K562 (cell line): ENCODE results near the gene ANAPC2. TPM values are rescaled to one million over a fixed set of nuclear protein-coding genes. Genes with fewer than 3 reads are reported as not detected.

Experiments used
- ATF1 ChIP-seq, 2 experiments: fragments of 450-650 bp in 1 of 2; IDR thresholded peaks; 2 replicates each; pipeline ENCODE4 v1.6.1; 2016; ENCODE audit warnings: missing compliant biosample characterization in 1 of 2, missing genetic modification characterization in 1 of 2
- ATF7 ChIP-seq: fragments of 450-650 bp; IDR thresholded peaks from 2 replicates; pipeline ENCODE4 v1.7.1; 2014; ENCODE audit warnings: mild to moderate bottlenecking, moderate library complexity
- CBFB ChIP-seq: sonication (generic); formaldehyde crosslinking; IDR thresholded peaks from 2 replicates; pipeline ENCODE4 v1.4.0; 2020; ENCODE audit warnings: mild to moderate bottlenecking, missing genetic modification reagents
- CHD1 ChIP-seq: fragments of 200-600 bp; sonication (generic); IDR thresholded peaks from one replicate; pipeline ENCODE4 v1.6.1; 2012; ENCODE audit warnings: mild to moderate bottlenecking, moderate library complexity, low read length, inconsistent platforms
- E2F3 ChIP-seq: fragments of 250-450 bp; sonication (Bioruptor Pico); IDR thresholded peaks from 2 replicates; pipeline ENCODE4 v1.4.0; 2020; ENCODE audit warnings: mild to moderate bottlenecking
- EHMT2 ChIP-seq: fragments of 450-650 bp; IDR thresholded peaks from 2 replicates; pipeline ENCODE4 v1.6.1; 2018; ENCODE audit warnings: antibody characterized with exemption
- HCFC1 ChIP-seq: IDR thresholded peaks from 2 replicates; pipeline ENCODE4 v1.6.1; 2012; ENCODE audit warnings: low read depth, low read length, improper control_type of control experiment
- HDAC8 ChIP-seq: fragments of 450-650 bp; IDR thresholded peaks from 2 replicates; pipeline ENCODE4 v1.6.1; 2016; ENCODE audit warnings: mild to moderate bottlenecking, missing genetic modification characterization, moderate library complexity, missing compliant biosample characterization
- KDM2B ChIP-seq: fragments of 250-450 bp; sonication (Bioruptor Pico); IDR thresholded peaks from 2 replicates; pipeline ENCODE4 v1.8.0; 2021; ENCODE audit warnings: mild to moderate bottlenecking, moderate library complexity
- KLF1 ChIP-seq: fragments of 450-650 bp; IDR thresholded peaks from 2 replicates; pipeline ENCODE4 v1.6.1; 2016; ENCODE audit warnings: missing genetic modification characterization, missing compliant biosample characterization
- KLF16 ChIP-seq: IDR thresholded peaks from 2 replicates; pipeline ENCODE4 v1.6.1; 2016; ENCODE audit warnings: antibody characterized with exemption
- MTA2 ChIP-seq: fragments of 450-650 bp; IDR thresholded peaks from 2 replicates; pipeline ENCODE4 v1.6.1; 2016; ENCODE audit warnings: low read depth
- MYBL2 ChIP-seq, 2 experiments: fragments of 450-650 bp in 1 of 2; sonication (generic) in 1 of 2; formaldehyde crosslinking in 1 of 2; IDR thresholded peaks; 2 replicates each; pipeline versions ENCODE4 v1.6.1 to v1.8.1; 2017 to 2022; ENCODE audit warnings: borderline replicate concordance in 1 of 2, inconsistent platforms in 1 of 2, low read depth in 1 of 2, mild to moderate bottlenecking in 1 of 2, missing genetic modification reagents in 1 of 2, moderate library complexity in 1 of 2
- NKRF ChIP-seq: fragments of 450-650 bp; IDR thresholded peaks from 2 replicates; pipeline ENCODE4 v1.6.1; 2016; ENCODE audit warnings: borderline replicate concordance
- PHF8 ChIP-seq: fragments of 200-600 bp; sonication (generic); IDR thresholded peaks from 2 replicates; pipeline ENCODE4 v1.6.1; 2012; ENCODE audit warnings: mixed run types, mild to moderate bottlenecking, inconsistent platforms, low read length, moderate library complexity, borderline replicate concordance
- POLR2G ChIP-seq: fragments of 200-400 bp; formaldehyde crosslinking; IDR thresholded peaks from 2 replicates; pipeline ENCODE4 v1.6.1; 2017; ENCODE audit warnings: low read depth, mild to moderate bottlenecking, antibody characterized with exemption, low read length, moderate library complexity
- RCOR1 ChIP-seq, 2 experiments: IDR thresholded peaks; 2 replicates each; pipeline ENCODE4 v1.6.1; 2012; ENCODE audit warnings: low read depth in 2 of 2, low read length in 2 of 2, borderline replicate concordance in 1 of 2, improper control_type of control experiment in 1 of 2
- TEAD4 ChIP-seq, 2 experiments: sonication (generic) in 1 of 2; formaldehyde crosslinking in 1 of 2; IDR thresholded peaks; 2 replicates each; pipeline versions ENCODE4 v1.6.1 to v1.8.0; 2012 to 2022; ENCODE audit warnings: borderline replicate concordance in 1 of 2, inconsistent platforms in 1 of 2, low read length in 1 of 2, mild to moderate bottlenecking in 1 of 2, missing genetic modification reagents in 1 of 2
- TOE1 ChIP-seq, 2 experiments: fragments of 450-650 bp in 1 of 2; sonication (generic) in 1 of 2; formaldehyde crosslinking in 1 of 2; IDR thresholded peaks; 2 replicates each; pipeline versions ENCODE4 v1.7.1 to v1.8.0; 2016 to 2022; ENCODE audit warnings: borderline replicate concordance in 2 of 2, mild to moderate bottlenecking in 2 of 2, antibody characterized with exemption in 1 of 2, inconsistent platforms in 1 of 2, low read depth in 1 of 2, missing genetic modification reagents in 1 of 2, moderate library complexity in 1 of 2
- ZNF586 ChIP-seq: fragments of 450-650 bp; formaldehyde crosslinking; conservative IDR thresholded peaks from 2 replicates; pipeline ENCODE4 v1.4.0; 2020; ENCODE audit warnings: mild to moderate bottlenecking, moderate library complexity
- ZNF764 ChIP-seq: fragments of 250-450 bp; sonication (Bioruptor Pico); IDR thresholded peaks from 2 replicates; pipeline ENCODE4 v1.4.0; 2020; ENCODE audit warnings: low read depth, mild to moderate bottlenecking, moderate library complexity
- polyA plus RNA-seq, 8 experiments: library from polyadenylated mRNA; depleted of rRNA in 4 of 8; stranded (reverse) in 5 of 8; unstranded in 3 of 8; fragments of >200 nt; fragmentation: Nextera tagmentation in 2 of 8; fragmentation: Illumina TruSeq in 1 of 8; extraction: Ambion mirVana in 2 of 8; extraction: Trizol in 1 of 8; gene quantifications; 2 replicates each; pipeline versions ENCODE4 v1.2.1 to v1.2.3, GENCODE V29; 2011 to 2014; ENCODE audit warnings: inconsistent platforms in 1 of 8, missing spikeins in 1 of 8
- total RNA-seq, 7 experiments: library from RNA; depleted of rRNA in 6 of 7; stranded (reverse); fragments of >200 nt in 6 of 7; fragmentation: Illumina TruSeq in 2 of 7; extraction: Trizol in 2 of 7; gene quantifications; 2 replicates each; pipeline versions ENCODE4 v1.2.1 to v1.2.3, GENCODE V29; 2011 to 2021; ENCODE audit warnings: low replicate concordance in 1 of 7
- TF ChIP-seq, protein P1 (sequence below): fragments of 250-450 bp; sonication (Bioruptor Pico); IDR thresholded peaks from 2 replicates; pipeline ENCODE4 v1.8.0; 2022; ENCODE audit warnings: moderate library complexity, mild to moderate bottlenecking, inconsistent platforms
- TF ChIP-seq, protein P2 (sequence below): fragments of 450-650 bp; formaldehyde crosslinking; IDR thresholded peaks from 2 replicates; pipeline ENCODE4 v1.4.0; 2022; ENCODE audit warnings: mild to moderate bottlenecking, moderate library complexity

ANAPC2 gene
- total and polyA plus RNA-seq, 9 of the 15 experiments (the other 6 are each of a cell fraction or from before 2014, with no cell fraction given): 0.11 to 56.5 (median 17.1) TPM; not detected in 1

DNA sequence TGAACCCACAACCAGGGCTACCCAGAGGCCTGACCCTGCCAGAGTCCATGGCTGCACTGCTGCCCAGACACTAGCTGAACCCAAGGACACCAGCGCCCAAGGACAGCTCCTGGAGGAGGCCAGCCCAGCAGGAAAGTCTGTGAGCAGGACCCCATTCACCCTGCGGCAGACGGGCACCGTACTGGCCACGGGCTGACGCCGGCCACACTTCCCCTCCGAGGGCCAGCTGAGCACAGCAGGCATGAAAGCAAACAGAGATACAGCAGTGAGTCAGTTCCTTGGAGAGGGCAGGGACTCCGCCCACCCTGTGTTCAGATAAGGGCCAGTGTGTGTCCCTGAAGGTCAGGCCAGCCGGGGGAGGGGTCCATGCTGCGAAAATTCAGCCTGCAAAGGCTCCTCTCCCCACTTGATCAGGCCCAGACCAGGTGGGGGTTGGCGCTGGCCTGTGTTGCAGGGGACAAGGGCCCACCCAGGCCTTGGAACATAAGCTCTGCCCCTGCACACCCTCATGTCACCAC, 30.5 kb upstream of the ANAPC2 start (continued):
- TF ChIP-seq, protein P1, sequence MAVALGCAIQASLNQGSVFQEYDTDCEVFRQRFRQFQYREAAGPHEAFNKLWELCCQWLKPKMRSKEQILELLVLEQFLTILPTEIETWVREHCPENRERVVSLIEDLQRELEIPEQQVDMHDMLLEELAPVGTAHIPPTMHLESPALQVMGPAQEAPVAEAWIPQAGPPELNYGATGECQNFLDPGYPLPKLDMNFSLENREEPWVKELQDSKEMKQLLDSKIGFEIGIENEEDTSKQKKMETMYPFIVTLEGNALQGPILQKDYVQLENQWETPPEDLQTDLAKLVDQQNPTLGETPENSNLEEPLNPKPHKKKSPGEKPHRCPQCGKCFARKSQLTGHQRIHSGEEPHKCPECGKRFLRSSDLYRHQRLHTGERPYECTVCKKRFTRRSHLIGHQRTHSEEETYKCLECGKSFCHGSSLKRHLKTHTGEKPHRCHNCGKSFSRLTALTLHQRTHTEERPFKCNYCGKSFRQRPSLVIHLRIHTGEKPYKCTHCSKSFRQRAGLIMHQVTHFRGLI: no peak
- TF ChIP-seq KLF1: peak; percentile 91; the same call in 1 of the 2 replicates
- no peak for TF ChIP-seq ZNF586 (CRISPR knock-in tag)
- peak; percentile 58; the same call in 1 of the 2 replicates for TF ChIP-seq HDAC8 (tag)
- TF ChIP-seq TOE1 (IDR thresholded peaks at IDR 0.05; ENCODE audit: borderline replicate concordance): 0 out of 2 replicates have a peak, but pooled peaks have one; percentile 44
- peak; percentile 81; the same call in 1 of the 2 replicates for TF ChIP-seq TOE1 (CRISPR knock-in tag; IDR thresholded peaks at IDR 0.05; ENCODE audit: borderline replicate concordance, low read depth)
- TF ChIP-seq NKRF: peak; percentile 45; the same call in 1 of the 2 replicates
- no peak for TF ChIP-seq KDM2B (CRISPR knock-in tag)
- TF ChIP-seq ATF1 (CRISPR knock-in tag; IDR thresholded peaks at IDR 0.05): no peak
- TF ChIP-seq ATF1 (tag; IDR thresholded peaks at IDR 0.05): peak; percentile 57
- TF ChIP-seq RCOR1 (IDR thresholded peaks at IDR 0.05; ENCODE audit: borderline replicate concordance in 1 of 2, low read depth in 2 of 2, low read length in 2 of 2): peak in 1 of 2 experiments; percentile 59; a peak in 2 of 4 replicates
- TF ChIP-seq KLF16: peak; percentile 12; the same call in 1 of the 2 replicates
- TF ChIP-seq CHD1: no peak
- TF ChIP-seq TEAD4 (IDR thresholded peaks at IDR 0.05; ENCODE audit: low read length): peak; percentile 66
- TF ChIP-seq TEAD4 (CRISPR knock-in tag; IDR thresholded peaks at IDR 0.05; ENCODE audit: borderline replicate concordance): no peak
- TF ChIP-seq CBFB (CRISPR knock-in tag): no peak
- TF ChIP-seq HCFC1: peak; percentile 37; the same call in 1 of the 2 replicates
- no peak for TF ChIP-seq MYBL2 (IDR thresholded peaks at IDR 0.05; ENCODE audit: low read depth)
- TF ChIP-seq MYBL2 (CRISPR knock-in tag; IDR thresholded peaks at IDR 0.05; ENCODE audit: borderline replicate concordance): no peak
- TF ChIP-seq, protein P2, sequence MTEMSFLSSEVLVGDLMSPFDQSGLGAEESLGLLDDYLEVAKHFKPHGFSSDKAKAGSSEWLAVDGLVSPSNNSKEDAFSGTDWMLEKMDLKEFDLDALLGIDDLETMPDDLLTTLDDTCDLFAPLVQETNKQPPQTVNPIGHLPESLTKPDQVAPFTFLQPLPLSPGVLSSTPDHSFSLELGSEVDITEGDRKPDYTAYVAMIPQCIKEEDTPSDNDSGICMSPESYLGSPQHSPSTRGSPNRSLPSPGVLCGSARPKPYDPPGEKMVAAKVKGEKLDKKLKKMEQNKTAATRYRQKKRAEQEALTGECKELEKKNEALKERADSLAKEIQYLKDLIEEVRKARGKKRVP (CRISPR knock-in tag): peak; percentile 70
- no peak for TF ChIP-seq EHMT2
- TF ChIP-seq E2F3 (CRISPR knock-in tag): peak; percentile 73; the same call in 1 of the 2 replicates
- peak; percentile 53; the same call in 1 of the 2 replicates for TF ChIP-seq ATF7
- peak; percentile 80 for TF ChIP-seq POLR2G
- 0 out of 2 replicates have a peak, but pooled peaks have one; percentile 36 for TF ChIP-seq ZNF764
- peak; percentile 23; the same call in 1 of the 2 replicates for TF ChIP-seq PHF8
- TF ChIP-seq MTA2: peak; percentile 27; the same call in 1 of the 2 replicates
